H1 (cell line): Measurements from ENCODE around the gene CLDN15. TPM values are rescaled to one million over a fixed set of nuclear protein-coding genes. Genes with fewer than 3 reads are reported as not detected.

Experiments
- ASH2L ChIP-seq: fragments of 200-600, 300-600 bp; sonication (generic); IDR thresholded peaks from one replicate; pipeline ENCODE4 v1.7.1; 2017; ENCODE audit warnings: low read length
- NRF1 ChIP-seq: IDR thresholded peaks from 2 replicates; pipeline ENCODE4 v1.6.1; 2011; ENCODE audit warnings: mild to moderate bottlenecking, low read depth, low read length, improper control_type of control experiment
- RFX5 ChIP-seq: IDR thresholded peaks from 2 replicates; pipeline ENCODE4 v1.6.1; 2011; ENCODE audit warnings: low read depth, low read length, improper control_type of control experiment, borderline replicate concordance
- TBP ChIP-seq: IDR thresholded peaks from 2 replicates; pipeline ENCODE4 v1.6.1; 2011; ENCODE audit warnings: low read depth, low read length, improper control_type of control experiment
- polyA plus RNA-seq, 7 experiments: library from polyadenylated mRNA; depleted of rRNA in 3 of 7; stranded (reverse) in 5 of 7; unstranded in 2 of 7; fragments of >200 nt in 5 of 7; fragments of 200-250 nt in 2 of 7; gene quantifications; 1 replicate in 5 of 7; 2 replicates in 1 of 7; 4 replicates in 1 of 7; pipeline versions ENCODE4 v1.2.1 to v1.2.3, GENCODE V29; 2011 to 2013; ENCODE audit warnings: missing spikeins in 2 of 7, mixed read lengths in 2 of 7
- total RNA-seq: library from RNA; stranded (reverse); fragmentation: NEBNext Ultra II Directional; extraction: Animal tissue kit (Norgen Biotek cat#: 25700); gene quantifications from 2 replicates; pipeline ENCODE4 v1.2.1, GENCODE V29; 2021

The CLDN15 gene
- total and polyA plus RNA-seq, 2 of the 8 experiments (the other 6 are each of a cell fraction or from before 2014, with no cell fraction given): 5.5 to 7.6 TPM

DNA sequence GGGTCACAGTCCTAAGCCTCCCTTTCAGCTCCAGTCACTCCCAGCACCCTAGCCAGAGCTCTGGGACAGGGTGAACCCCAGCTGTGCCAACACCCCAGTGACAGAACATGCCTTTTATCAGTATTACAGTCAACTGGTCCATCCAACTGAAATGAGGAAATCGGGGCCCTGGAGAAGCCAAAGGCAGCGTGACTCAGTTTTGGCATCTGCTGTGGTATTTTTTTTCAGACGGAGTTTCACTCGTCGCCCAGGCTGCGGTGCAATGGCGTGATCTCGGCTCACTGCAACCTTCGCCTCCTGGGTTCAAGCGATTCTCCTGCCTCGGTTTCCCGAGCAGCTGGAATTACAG is 3.4 kb upstream of the CLDN15 start (continued):
- no peak for TF ChIP-seq ASH2L
- TF ChIP-seq NRF1: no peak
- no peak for TF ChIP-seq RFX5
- TF ChIP-seq TBP: no peak
